Heart left ventricle (tissue), 16 donors: Measurements from ENCODE around the gene GRM8. TPM values are rescaled to one million over a fixed set of nuclear protein-coding genes. Genes with fewer than 3 reads are reported as not detected.

Experiments used
- ATAC-seq, 4 donors: fragments of 200-7000 bp; cut with Tn5 transposase; one replicate each; pipeline ENCODE4 v1.9.1; 2020 to 2022; ENCODE audit warnings: moderate library complexity in 4 of 4, mild to moderate bottlenecking in 3 of 4, moderate number of reproducible peaks in 1 of 4
- DNase-seq, 5 donors: peaks; one replicate each; pipeline ENCODE4 v3.0.0-alpha.2; 2020
- H3K27ac ChIP-seq, 12 donors: fragments of 200-600 bp; sonication (generic) in 4 of 12; one replicate each; pipeline versions ENCODE4 v1.5.0 to v1.8.0; 2016 to 2022; ENCODE audit warnings: mild to moderate bottlenecking in 2 of 12
- H3K27me3 ChIP-seq, 9 donors: fragments of 200-600 bp; sonication (generic) in 2 of 9; one replicate each; pipeline versions ENCODE4 v1.5.1 to v1.8.0; 2016 to 2022; ENCODE audit warnings: mild to moderate bottlenecking in 3 of 9
- H3K36me3 ChIP-seq, 9 donors: fragments of 200-600 bp; sonication (generic) in 2 of 9; one replicate each; pipeline versions ENCODE4 v1.5.0 to v1.8.0; 2018 to 2022; ENCODE audit warnings: mild to moderate bottlenecking in 2 of 9
- H3K4me1 ChIP-seq, 12 donors: fragments of 200-600 bp; sonication (generic) in 4 of 12; one replicate each; pipeline versions ENCODE4 v1.5.0 to v1.8.0; 2016 to 2022; ENCODE audit warnings: mild to moderate bottlenecking in 3 of 12
- H3K4me3 ChIP-seq, 12 donors: fragments of 200-600 bp; sonication (generic) in 4 of 12; one replicate each; pipeline versions ENCODE4 v1.5.0 to v1.8.0; 2017 to 2022; ENCODE audit warnings: mild to moderate bottlenecking in 9 of 12, moderate library complexity in 4 of 12
- H3K9me3 ChIP-seq, 12 donors: fragments of 200-600 bp; sonication (generic) in 4 of 12; one replicate each; pipeline versions ENCODE4 v1.5.0 to v1.8.0; 2016 to 2022; ENCODE audit warnings: mild to moderate bottlenecking in 1 of 12
- CTCF ChIP-seq, 12 donors: fragments of 200-600 bp; sonication (generic) in 4 of 12; IDR thresholded peaks; one replicate each; pipeline versions ENCODE4 v1.5.0 to v1.8.0; 2018 to 2022; ENCODE audit warnings: antibody characterized with exemption in 12 of 12, mild to moderate bottlenecking in 5 of 12
- POLR2A ChIP-seq, 2 donors: fragments of 450-650 bp; IDR thresholded peaks; one replicate each; pipeline ENCODE4 v1.6.1; 2017; ENCODE audit warnings: antibody characterized with exemption in 2 of 2, mild to moderate bottlenecking in 2 of 2, moderate library complexity in 2 of 2
- WGBS, 4 donors: extraction: QIAGEN DNeasy Blood & Tissue Kit in 2 of 4; methylation state at CpG; one replicate each; pipeline versions ENCODE4 v1.1.5 to v1.1.7; 2013 to 2018; 5-methylcytosine and 5-hydroxymethylcytosine counted together
- intact Hi-C, 10 donors: fragments of 100-400 bp; cut with DNase I; formaldehyde crosslinking; loops; one replicate each; pipeline versions ENCODE4 v1.11.1 to v1.14.2; 2022
- polyA plus RNA-seq, 2 donors: library from polyadenylated mRNA; stranded (reverse); fragments of 200-250 nt; gene quantifications; one replicate each; pipeline ENCODE4 v1.2.3, GENCODE V29; 2013
- total RNA-seq, 9 donors: library from RNA; depleted of rRNA in 2 of 9; stranded (reverse); fragments of >200 nt in 2 of 9; fragmentation: NEBNext Ultra II Directional in 3 of 9; extraction: Animal tissue kit (Norgen Biotek cat#: 25700) in 3 of 9; gene quantifications; one replicate each; pipeline versions ENCODE4 v1.1.0 to v1.2.4, GENCODE V29; 2016 to 2023
- donor health status: ischemic (EF 13 %, LVEDD 7.1; RV severe dilation, severe dysfunction).
- donor health status: healthy with polysubstance abuse.
- donor health status: DM: no; HTN: yes; CAD: no.
- donor health status: DM: no; HTN: no; CAD: no.
- donor health status: ischemic (EF 25% LVEDD 6.9; RV normal size, moderate dysfunction).
- donor health status: ischemic (EF 25% LVEDD 5.7; RV mildly dilated, moderate dysfunction).
- donor health status: healthy.
- donor health status: DM: yes; HTN: yes; CAD: no.
- donor health status: ischemic (EF 35%, LVEDD 5.7; RV mildly dilated, moderate dysfunction).
- donor health status: nonischemic (EF 11% LVEDD 7.7; RV severe dilation, severe dysfunction).
- donor health status: DM: yes; HTN: yes; CAD: no.
- donor health status: PGD.
- donor health status: ischemic (EF 29% LVEDD 5.4; RV normal size, mild dysfunction).
- donor health status: nonischemic (EF 23%, LVEDD 6.1; RV moderate dilation, normal function).

GRM8 gene
- total and polyA plus RNA-seq, 11 donors = 0.21 to 0.75 (median 0.32) TPM; not detected in 5

- DNase-seq = no peak
- peak in 2 of 4 donors; percentile 24 to 30 for ATAC-seq
- Histone ChIP-seq H3K4me3 (no peak overlapping the region), H3K27ac (no peak overlapping the region), H3K27me3 (peaks cover 0 to 7% (median 0%) of the 10 kb centered on the region in 9 donors), H3K36me3 (no peaks in the 10 kb centered on the region), H3K9me3 (no peaks in the 10 kb centered on the region), H3K4me1 (no peaks in the 10 kb centered on the region)
- TF ChIP-seq CTCF (IDR thresholded peaks at IDR 0.05) = no peak
- TF ChIP-seq POLR2A (IDR thresholded peaks at IDR 0.05) = no peak
- WGBS, 4 donors = 51 to 56% (median 56%) methylated on average over 3 of the region's 3 CpGs
- intact Hi-C loops = no loop called here
Measured at GRCh38 chr7:127208860-127209259, 43.9 kb downstream of the GRM8 start.

- DNase-seq = no peak
- no peaks in the 10 kb centered on the region for H3K4me1 ChIP-seq
Measured at GRCh38 chr7:127208351-127208750, 44.4 kb downstream of the GRM8 start.

DNA sequence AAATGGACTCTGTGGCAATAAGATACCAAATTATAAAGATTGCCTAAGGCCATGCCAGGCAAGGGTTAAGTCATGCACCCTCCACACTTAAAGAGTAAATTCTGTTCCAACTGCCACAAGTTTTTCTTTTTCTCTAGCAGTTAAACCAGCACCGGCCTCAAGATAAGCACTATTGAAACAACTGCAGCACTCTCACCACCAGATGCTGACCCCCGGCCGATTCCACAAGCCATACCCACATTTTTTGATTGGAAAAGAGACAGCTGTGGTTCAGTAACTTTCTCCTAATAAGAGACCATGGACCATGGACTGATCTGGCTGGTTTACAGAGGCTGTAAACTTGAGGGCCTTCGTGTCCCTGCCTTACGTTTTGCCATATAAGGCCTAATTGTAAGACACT lies 44.9 kb downstream of the GRM8 start:
- Histone ChIP-seq H3K27me3 (peaks cover 0 to 7% (median 0%) of the 10 kb centered on the region in 9 donors), H3K9me3 (no peaks in the 10 kb centered on the region), H3K27ac (no peak overlapping the region), H3K36me3 (no peaks in the 10 kb centered on the region), H3K4me3 (no peak overlapping the region), H3K4me1 (no peaks in the 10 kb centered on the region)
- intact Hi-C loops = no loop called here
- no peak for TF ChIP-seq POLR2A (IDR thresholded peaks at IDR 0.05)
- no peak for TF ChIP-seq CTCF (IDR thresholded peaks at IDR 0.05)
- no peak for DNase-seq
- ATAC-seq = no peak
- WGBS, 4 donors = 52 to 68% (median 55%) methylated on average over 5 of the region's 5 CpGs

More at GRCh38 chr7:127208351-127208750, 44.4 kb downstream of the GRM8 start:
- ATAC-seq = no peak
- no peaks in the 10 kb centered on the region for H3K9me3 ChIP-seq
- H3K27ac ChIP-seq = no peak overlapping the region
- peaks cover 0 to 7% (median 0%) of the 10 kb centered on the region in 9 donors for H3K27me3 ChIP-seq
- no peaks in the 10 kb centered on the region for H3K36me3 ChIP-seq
- 63 to 84% (median 73%) methylated on average over 3 of the region's 3 CpGs for WGBS, 4 donors
- intact Hi-C loops = no loop called here
- TF ChIP-seq POLR2A (IDR thresholded peaks at IDR 0.05) (no peak), CTCF (IDR thresholded peaks at IDR 0.05) (no peak)
- no peak overlapping the region for H3K4me3 ChIP-seq

DNA sequence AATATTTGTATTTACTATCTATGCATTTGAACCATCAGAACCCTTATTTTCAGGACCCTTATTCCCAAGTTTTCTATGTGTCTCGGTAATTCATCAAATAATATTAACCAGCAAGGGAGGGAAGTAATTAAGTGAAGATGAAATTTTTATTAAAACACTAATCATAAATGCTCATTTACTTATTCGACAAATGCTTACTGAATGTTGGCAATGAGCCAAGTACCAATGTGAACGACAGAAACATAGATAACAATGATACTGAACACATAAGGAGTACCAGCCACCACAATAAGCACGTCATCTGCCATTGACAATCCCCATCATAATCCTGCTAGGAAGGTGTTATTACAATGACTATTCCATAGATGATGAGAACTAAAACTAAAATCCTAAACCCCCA lies 45.5 kb downstream of the GRM8 start:
- TF ChIP-seq CTCF (IDR thresholded peaks at IDR 0.05) (no peak), POLR2A (IDR thresholded peaks at IDR 0.05) (no peak)
- H3K4me1 ChIP-seq = no peaks in the 10 kb centered on the region
- ATAC-seq (no peak), DNase-seq (no peak)
- H3K27me3 ChIP-seq = peaks cover 0 to 7% (median 0%) of the 10 kb centered on the region in 9 donors
- 58 to 59% (median 58%) methylated on average over 4 of the region's 4 CpGs for WGBS, 4 donors
- no peaks in the 10 kb centered on the region for H3K36me3 ChIP-seq
- H3K4me3 ChIP-seq = no peak overlapping the region
- no peaks in the 10 kb centered on the region for H3K9me3 ChIP-seq
- intact Hi-C loops = no loop called here
- no peak overlapping the region for H3K27ac ChIP-seq
